Stimulated activated naive B cell treated with anti-CD40 and anti-IgM and Interleukin-4, amounts not matched to agents 10 μg/mL and 1 μg/mL and 100 μg/mL, for 72 hours (primary cell): ENCODE measurements around the gene CCDC85C.
A peak's percentile ranks its signal among the peaks of the same experiment; 100 is the strongest.

Experiments
- ATAC-seq, 2 donors: fragments of 150-1000 bp; cut with Tn5 transposase; replicated peaks; 2 replicates each; pipeline ENCODE4 v1.10.0; 2021; ENCODE audit warnings: moderate library complexity in 1 of 2
- DNase-seq: peaks from one replicate; pipeline ENCODE4 v3.0.0; 2021
- H3K27ac Mint-ChIP-seq: one replicate; pipeline ENCODE4 v1.8.0; 2022; ENCODE audit warnings: mild to moderate bottlenecking, mixed read lengths
- H3K27me3 Mint-ChIP-seq, 2 donors: one replicate each; pipeline ENCODE4 v1.8.0; 2022; ENCODE audit warnings: mixed read lengths in 2 of 2
- H3K36me3 Mint-ChIP-seq, 2 donors: one replicate each; pipeline ENCODE4 v1.8.0; 2022; ENCODE audit warnings: mixed read lengths in 2 of 2, mild to moderate bottlenecking in 1 of 2
- H3K4me1 Mint-ChIP-seq, 2 donors: one replicate each; pipeline ENCODE4 v1.8.0; 2022; ENCODE audit warnings: mixed read lengths in 2 of 2, mild to moderate bottlenecking in 1 of 2
- H3K4me3 Mint-ChIP-seq, 2 donors: one replicate each; pipeline ENCODE4 v1.8.0; 2022; ENCODE audit warnings: mild to moderate bottlenecking in 2 of 2, mixed read lengths in 2 of 2, moderate library complexity in 1 of 2
- H3K9me3 Mint-ChIP-seq, 2 donors: one replicate each; pipeline ENCODE4 v1.8.0; 2022; ENCODE audit warnings: mixed read lengths in 2 of 2, mild to moderate bottlenecking in 1 of 2

Gene CCDC85C

DNA sequence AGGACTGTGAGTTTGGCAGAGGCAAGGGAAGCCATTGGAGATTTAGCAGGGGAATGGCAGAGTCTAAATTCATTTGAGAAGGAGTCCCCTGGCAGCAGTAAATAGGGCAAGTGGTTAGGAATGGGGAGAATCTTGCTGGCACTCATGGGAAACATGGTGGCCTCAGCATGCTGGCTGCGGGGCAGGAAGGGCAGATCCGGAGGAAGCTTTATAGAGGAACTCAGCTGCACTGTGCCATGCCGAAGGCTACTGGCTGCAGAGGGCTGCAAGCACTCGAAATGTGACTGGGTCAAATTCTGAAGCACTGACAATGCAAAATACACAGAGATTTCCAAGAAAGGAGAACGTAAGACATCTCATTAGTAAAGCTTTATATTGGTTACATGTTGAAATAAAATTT lies 98.9 kb downstream of the CCDC85C start:
- H3K27ac Mint-ChIP-seq, result no peak overlapping the region
- H3K9me3 Mint-ChIP-seq, result no peaks in the 10 kb centered on the region
- DNase-seq (no peak), ATAC-seq (no peak)
- H3K36me3 Mint-ChIP-seq, result peaks cover 56 to 60% of the 10 kb centered on the region in 2 donors
- H3K4me3 Mint-ChIP-seq, result no peak overlapping the region
- H3K27me3 Mint-ChIP-seq, result no peaks in the 10 kb centered on the region
- H3K4me1 Mint-ChIP-seq, result peaks cover 0 to 7% of the 10 kb centered on the region in 2 donors

DNA sequence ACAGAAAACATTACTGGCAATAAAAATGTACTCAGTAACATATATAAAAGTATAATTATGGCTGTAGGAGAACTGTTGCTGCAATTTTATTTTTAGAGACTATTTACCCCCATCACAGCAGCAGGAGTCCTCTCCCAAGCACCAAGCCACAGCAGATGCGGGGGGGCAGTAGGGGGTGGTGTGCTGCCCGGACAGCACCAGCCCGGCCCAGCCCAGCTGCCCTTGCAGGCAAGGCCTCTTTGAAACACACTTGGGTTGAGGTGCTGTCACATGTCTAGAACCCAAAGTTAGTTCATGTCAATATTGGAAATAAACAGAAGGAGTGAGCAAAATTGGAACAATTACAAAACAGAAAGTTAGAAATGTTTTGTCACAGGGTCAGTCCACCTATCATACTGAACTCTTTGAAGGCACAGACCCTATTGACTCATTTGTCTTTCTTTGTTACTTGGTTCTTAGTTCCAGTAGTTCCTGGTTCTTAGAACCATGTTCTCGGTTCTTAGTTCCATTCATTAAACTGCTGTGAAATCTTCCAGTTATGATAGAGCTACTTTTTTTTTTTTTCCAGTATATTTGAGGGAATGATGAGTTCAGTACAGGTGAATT lies 100.1 kb downstream of the CCDC85C start:
- peaks cover 49 to 58% of the 10 kb centered on the region in 2 donors for H3K36me3 Mint-ChIP-seq
- H3K4me3 Mint-ChIP-seq, result no peak overlapping the region
- H3K27ac Mint-ChIP-seq, result no peak overlapping the region
- no peak for DNase-seq
- H3K4me1 Mint-ChIP-seq, result peaks cover 0 to 7% of the 10 kb centered on the region in 2 donors
- no peak for ATAC-seq
- no peaks in the 10 kb centered on the region for H3K27me3 Mint-ChIP-seq
- H3K9me3 Mint-ChIP-seq, result no peaks in the 10 kb centered on the region

DNA sequence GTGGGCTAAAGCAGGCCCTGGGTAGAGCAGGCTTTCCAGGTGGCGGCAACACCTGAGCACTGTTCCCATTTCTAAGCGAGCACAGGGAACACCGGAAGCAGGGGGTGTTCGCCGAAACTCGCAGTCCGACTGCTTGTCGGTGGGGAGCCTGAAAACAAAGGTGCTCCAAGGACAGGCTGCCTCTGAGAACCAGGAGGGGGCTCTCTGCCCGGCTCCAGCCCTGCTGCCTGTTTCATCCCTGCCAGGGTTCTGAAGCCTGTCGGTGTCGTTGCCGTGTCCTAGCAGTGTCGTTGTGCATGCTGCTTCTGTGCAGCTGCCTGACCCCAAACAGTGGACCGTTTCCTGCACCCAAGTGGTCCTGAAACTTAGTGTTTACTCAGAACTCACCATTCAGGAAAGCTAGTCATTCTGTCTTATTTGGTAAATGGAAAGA lies 101.0 kb downstream of the CCDC85C start:
- peak overlapping the region; percentile 47 for H3K27ac Mint-ChIP-seq
- ATAC-seq (peak; percentile 67), DNase-seq (no peak)
- peaks cover 48 to 53% of the 10 kb centered on the region in 2 donors for H3K36me3 Mint-ChIP-seq
- no peaks in the 10 kb centered on the region for H3K27me3 Mint-ChIP-seq
- H3K4me1 Mint-ChIP-seq, result peaks cover 0 to 7% of the 10 kb centered on the region in 2 donors
- H3K9me3 Mint-ChIP-seq, result no peaks in the 10 kb centered on the region
- no peak overlapping the region for H3K4me3 Mint-ChIP-seq

DNA sequence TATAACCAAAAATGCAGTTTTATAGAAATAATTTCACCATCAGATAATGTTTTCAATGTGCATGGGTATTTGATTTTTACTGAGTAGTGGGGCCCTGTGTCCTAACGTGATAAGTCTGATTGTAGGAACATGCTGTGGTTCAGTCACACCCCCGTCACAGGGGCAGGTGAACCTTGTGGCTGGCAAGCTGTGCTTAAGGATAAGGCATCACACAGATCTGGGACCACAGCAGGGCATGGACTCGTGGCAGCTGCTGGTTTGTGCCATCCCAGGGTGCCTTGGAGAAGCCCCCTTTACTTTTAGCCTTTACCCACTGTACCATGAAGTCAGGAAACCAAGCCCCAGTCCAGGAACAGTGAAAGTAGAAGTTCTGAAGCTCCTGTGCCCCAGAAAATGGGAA lies 106.1 kb downstream of the CCDC85C start:
- DNase-seq (no peak), ATAC-seq (no peak)
- H3K36me3 Mint-ChIP-seq, result peaks cover 33 to 47% of the 10 kb centered on the region in 2 donors
- H3K27ac Mint-ChIP-seq, result no peak overlapping the region
- peaks cover 3 to 5% of the 10 kb centered on the region in 2 donors for H3K4me1 Mint-ChIP-seq
- H3K9me3 Mint-ChIP-seq, result no peaks in the 10 kb centered on the region
- H3K4me3 Mint-ChIP-seq, result no peak overlapping the region
- no peaks in the 10 kb centered on the region for H3K27me3 Mint-ChIP-seq

DNA sequence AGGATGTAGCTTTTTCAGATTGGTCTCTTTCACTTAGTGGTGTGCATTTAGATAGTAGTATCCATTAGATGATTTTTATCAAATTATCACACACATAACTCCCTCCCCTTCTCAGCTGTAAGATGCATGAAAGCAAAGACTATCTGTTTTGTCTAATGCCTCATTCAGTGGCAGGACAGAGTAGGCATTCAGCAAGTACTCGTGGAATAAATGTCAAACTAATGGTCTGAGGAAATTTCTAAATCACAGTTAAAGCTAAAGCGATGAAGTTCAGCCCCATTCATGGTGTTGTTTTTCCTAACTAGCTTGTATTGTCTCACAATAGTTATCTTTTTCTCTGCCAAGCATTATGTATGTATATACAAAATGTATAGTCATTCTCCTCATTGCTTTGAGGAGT lies 106.7 kb downstream of the CCDC85C start:
- Mint-ChIP-seq H3K9me3 (no peaks in the 10 kb centered on the region), H3K36me3 (peaks cover 32 to 46% of the 10 kb centered on the region in 2 donors), H3K27me3 (no peaks in the 10 kb centered on the region), H3K4me3 (no peak overlapping the region), H3K27ac (no peak overlapping the region), H3K4me1 (peaks cover 0 to 6% of the 10 kb centered on the region in 2 donors)
- no peak for DNase-seq
- ATAC-seq, result no peak

DNA sequence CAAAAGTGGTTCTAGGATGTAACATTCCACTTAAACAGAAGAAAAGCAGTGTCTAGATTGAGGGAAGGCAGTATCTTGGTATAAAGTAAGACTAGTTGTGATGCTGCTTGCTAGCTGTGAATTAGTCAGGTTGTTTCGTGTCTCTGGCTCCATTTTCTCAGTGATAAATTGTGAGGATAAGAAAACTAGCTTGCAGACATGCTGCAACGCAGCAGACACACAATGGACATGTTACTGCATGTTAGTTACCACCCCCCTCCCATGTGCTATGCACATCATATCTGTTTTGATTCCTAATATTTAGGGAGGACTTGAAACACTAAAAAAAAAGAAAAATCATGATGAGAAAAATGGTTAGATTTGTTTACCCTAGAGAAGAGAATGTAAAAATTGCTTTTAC lies 119.9 kb downstream of the CCDC85C start:
- DNase-seq, result no peak
- peaks cover 0 to 3% of the 10 kb centered on the region in 2 donors for H3K36me3 Mint-ChIP-seq
- no peak for ATAC-seq
- H3K27ac Mint-ChIP-seq, result no peak overlapping the region
- H3K4me3 Mint-ChIP-seq, result no peak overlapping the region
- no peaks in the 10 kb centered on the region for H3K27me3 Mint-ChIP-seq
- H3K9me3 Mint-ChIP-seq, result no peaks in the 10 kb centered on the region
- peaks cover 21 to 47% of the 10 kb centered on the region in 2 donors for H3K4me1 Mint-ChIP-seq

DNA sequence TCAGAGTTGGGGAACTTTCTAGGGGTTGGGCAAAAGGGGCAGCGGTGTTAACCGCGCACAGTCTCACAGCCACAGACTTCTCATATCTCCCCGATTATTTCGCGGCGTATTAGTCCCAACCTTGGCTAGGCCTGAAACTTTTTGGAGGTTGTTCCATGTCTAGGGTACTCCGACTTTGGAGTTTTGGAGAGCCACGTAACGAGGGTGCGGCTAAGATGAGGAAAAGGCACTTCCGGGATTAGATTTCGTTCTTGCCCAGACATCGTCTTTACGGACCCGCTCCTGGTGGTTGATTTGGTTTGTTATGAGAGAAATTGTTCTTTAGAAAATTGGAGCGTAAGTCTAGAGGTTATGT lies 122.3 kb downstream of the CCDC85C start:
- no peaks in the 10 kb centered on the region for H3K27me3 Mint-ChIP-seq
- H3K9me3 Mint-ChIP-seq, result no peaks in the 10 kb centered on the region
- H3K4me3 Mint-ChIP-seq, result peak overlapping the region; percentile 90 to 98
- H3K36me3 Mint-ChIP-seq, result peaks cover 0 to 7% of the 10 kb centered on the region in 2 donors
- H3K4me1 Mint-ChIP-seq, result peaks cover 31 to 52% of the 10 kb centered on the region in 2 donors
- no peak for DNase-seq
- H3K27ac Mint-ChIP-seq, result peak overlapping the region; percentile 100
- ATAC-seq, result no peak

DNA sequence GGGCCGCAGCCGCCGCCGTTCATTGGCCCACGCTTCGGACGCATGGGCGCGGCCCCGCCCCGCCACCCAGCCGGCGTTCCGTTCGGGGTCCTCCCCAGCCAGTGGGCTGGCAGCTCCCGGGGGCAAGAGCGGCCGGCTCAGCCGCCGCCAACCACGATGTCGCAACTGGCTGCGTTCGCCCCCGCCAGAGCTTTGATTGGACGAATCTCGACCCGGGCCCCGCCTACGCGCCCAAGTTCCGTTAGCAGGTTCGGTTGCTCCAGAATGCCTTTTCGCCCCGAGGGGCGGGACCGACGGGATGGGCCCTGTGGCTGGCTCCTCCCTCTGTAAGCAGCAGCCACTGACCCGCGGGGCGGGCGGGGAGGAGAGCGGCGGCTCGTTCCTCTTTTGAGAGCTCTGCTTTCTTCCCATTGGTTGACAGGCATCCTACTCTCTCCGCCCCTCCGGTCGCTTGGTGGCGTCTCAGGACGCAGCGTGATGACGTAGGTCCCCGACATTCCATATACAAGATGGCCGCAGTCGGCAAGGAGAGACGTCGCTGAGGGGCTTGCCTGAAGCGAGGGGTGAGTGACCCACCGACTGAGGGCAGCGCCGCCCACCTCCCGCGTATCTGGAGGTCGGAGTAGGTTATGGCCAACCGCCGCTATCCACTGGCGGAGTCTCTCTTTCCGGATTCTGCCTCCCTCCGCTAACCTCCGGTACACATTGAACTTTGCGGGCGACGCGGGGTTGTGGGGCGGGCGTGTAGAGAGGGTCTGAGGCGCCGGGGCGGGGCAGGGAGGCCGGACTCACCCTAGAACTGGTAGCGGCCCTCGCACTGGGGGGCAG lies 122.9 kb downstream of the CCDC85C start, which contains the start of gene CCNK:
Gene CCNK, plus strand, starts transcription at position 493 of the 828 bp plus-strand sequence. CDS start 11,269 bp downstream, outside the sequence.
- Mint-ChIP-seq H3K4me1 (peaks cover 25 to 48% of the 10 kb centered on the region in 2 donors), H3K36me3 (peaks cover 0 to 7% of the 10 kb centered on the region in 2 donors), H3K27me3 (no peaks in the 10 kb centered on the region), H3K27ac (peak within 1 kb of the TSS; percentile 100), H3K4me3 (peak within 1 kb of the TSS; percentile 90 to 98), H3K9me3 (no peaks in the 10 kb centered on the region)
- DNase-seq (peak; percentile 100), ATAC-seq (peak; percentile 89 to 92)

DNA sequence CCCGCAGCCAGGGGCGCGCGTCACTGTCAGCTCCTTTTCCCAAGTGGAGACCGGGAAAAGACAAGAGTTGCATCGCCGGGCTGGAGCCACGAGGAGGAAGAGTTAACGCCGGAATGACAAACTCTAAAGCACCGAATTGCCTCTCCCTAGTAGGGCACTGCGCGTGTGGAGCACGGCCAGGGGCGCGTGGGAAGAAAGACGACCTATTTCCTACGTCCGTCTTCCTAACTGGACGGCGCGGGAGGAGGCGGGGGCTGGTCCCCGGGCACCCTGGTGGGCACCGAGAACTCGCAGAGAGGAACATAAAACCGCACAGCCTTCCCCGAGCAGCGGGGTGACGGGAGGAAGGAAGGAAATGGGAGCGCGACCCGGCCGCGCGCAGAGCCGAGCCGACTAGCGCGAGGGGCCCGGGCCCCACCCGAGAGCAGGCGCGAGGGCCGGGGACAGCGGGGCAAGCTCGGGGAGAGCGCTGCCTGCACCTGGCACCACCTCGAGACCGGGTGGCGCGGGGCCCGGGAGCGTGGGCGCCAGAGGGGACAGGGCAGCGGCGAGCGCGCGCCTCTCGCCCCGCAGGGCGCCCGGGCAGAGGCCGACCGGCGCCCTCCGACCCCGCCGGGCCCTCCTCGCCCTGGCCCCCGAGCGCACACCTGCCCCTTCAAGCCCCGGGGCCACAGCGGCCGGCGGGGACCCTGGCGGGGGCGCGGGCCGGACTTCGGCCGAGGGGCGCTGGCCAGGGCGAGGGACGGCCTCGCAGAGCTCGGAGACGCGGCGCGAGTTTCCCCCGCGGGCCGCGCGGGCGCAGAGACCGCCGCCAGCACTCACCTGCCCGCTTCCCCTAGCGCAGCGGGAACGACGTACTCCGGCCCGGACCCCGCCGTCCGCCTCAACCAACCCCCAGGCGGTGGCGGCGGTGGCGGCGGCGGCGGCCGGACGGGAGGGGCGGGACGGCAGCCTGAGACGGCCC lies 123.8 kb downstream of the CCDC85C start, which contains the start of gene SETD3:
Gene SETD3, minus strand, starts transcription at position 954 of the 964 bp plus-strand sequence. CDS start 15,054 bp downstream, outside the sequence.
- ATAC-seq (peak in 1 of 2 donors; percentile 4), DNase-seq (peak; percentile 51)
- peaks cover 28 to 53% of the 10 kb centered on the region in 2 donors for H3K4me1 Mint-ChIP-seq
- H3K27me3 Mint-ChIP-seq, result no peaks in the 10 kb centered on the region
- H3K27ac Mint-ChIP-seq, result peak within 1 kb of the TSS; percentile 100
- peaks cover 0 to 7% of the 10 kb centered on the region in 2 donors for H3K36me3 Mint-ChIP-seq
- H3K4me3 Mint-ChIP-seq, result peak within 1 kb of the TSS; percentile 98 to 100
- no peaks in the 10 kb centered on the region for H3K9me3 Mint-ChIP-seq

DNA sequence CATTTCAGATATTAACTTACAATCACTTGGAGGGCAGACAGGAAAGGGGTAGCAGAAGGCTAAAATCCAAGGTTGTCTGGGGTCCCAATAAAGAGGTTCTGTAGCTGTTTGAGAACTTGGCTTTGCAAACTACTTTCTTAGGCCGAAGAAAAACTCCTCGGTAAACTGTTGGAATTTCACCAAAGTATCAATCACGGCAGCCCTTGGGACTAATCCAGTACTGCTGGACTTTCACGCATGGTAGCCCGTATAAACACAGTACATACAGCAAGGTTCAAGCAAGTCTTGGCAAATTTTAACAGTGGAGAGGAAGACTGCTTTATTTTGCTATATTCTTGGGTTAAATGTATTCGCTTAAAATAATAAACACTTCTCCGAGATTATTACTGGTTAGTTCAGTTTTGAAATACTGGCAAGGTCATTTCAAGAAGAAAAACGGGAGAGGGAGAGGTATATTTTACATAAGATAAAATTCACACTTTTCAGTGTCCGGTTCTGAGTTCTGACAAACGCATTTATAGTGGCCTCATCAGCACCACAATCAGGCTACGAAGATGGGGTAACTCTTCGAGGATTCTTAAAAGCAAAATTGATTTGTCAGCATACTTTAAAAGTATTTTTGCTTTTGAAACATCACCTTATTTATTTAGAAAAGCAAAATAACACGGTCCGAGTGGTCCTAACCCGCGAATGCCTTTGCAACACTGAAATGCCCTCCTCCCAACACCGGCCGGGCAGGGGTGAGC lies 124.7 kb downstream of the CCDC85C start:
- DNase-seq (no peak), ATAC-seq (no peak)
- Mint-ChIP-seq H3K36me3 (peaks cover 0 to 7% of the 10 kb centered on the region in 2 donors), H3K27ac (peak overlapping the region; percentile 97), H3K9me3 (no peaks in the 10 kb centered on the region), H3K27me3 (no peaks in the 10 kb centered on the region), H3K4me1 (peaks cover 28 to 53% of the 10 kb centered on the region in 2 donors), H3K4me3 (peak overlapping the region; percentile 92 to 100)

DNA sequence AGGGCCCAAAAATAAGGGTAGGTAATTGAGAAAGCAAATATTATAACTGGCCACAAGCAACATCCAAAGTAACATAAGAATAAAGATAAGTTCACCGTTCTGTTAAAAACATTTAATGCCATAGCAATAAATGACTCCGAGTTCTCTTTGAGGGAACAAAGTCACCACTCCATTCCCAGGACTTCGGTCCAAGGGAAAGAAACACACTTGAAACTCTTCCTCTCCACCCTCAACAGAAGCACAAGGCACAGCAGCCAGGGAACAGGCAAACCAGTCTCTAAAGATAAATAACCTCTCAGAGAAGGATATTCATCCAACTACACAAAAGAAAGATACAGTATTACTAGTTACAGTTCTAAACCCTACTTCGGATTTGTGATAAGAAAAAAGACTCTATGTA lies 125.9 kb downstream of the CCDC85C start:
- Mint-ChIP-seq H3K4me1 (peaks cover 24 to 46% of the 10 kb centered on the region in 2 donors), H3K4me3 (no peak overlapping the region), H3K27ac (no peak overlapping the region), H3K9me3 (no peaks in the 10 kb centered on the region), H3K27me3 (no peaks in the 10 kb centered on the region), H3K36me3 (peaks cover 0 to 7% of the 10 kb centered on the region in 2 donors)
- no peak for DNase-seq
- no peak for ATAC-seq

DNA sequence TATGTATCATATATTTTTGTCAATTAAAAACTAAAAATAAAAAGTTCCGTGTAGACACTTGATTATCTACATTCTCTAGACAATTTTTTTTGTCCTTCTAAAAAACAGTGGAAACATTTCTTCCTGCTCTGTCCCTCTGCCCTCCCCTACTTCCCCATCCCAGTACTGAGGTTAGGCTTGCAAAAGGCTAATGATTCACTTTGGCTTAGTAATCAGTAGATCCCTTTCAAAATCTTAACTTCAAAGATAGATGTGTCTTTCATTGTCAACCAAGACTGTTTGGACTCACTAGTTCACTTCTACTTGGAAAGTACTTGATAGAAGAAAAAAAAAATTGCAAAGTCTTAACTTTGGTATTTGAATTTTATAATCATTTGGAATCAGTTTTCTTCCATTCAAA lies 127.1 kb downstream of the CCDC85C start:
- Mint-ChIP-seq H3K27me3 (no peaks in the 10 kb centered on the region), H3K27ac (no peak overlapping the region)

DNA sequence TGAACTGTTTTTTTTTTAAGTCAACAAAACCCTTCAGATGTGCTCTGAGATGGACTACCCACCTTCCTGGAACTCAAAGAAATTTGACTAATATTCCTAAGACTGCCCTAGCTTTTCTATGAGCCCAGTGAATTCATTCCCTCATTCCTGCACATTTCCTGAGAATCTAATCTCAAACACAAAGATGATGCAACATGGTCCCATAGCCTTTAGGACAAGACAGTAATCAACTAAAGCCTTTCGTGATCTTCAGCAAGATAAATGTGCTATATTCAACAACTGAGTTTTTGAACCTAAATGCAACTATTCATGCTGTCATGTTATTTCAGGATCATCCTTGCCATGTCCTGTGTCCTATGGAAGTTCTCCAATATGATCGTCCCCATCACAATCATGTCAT lies 128.3 kb downstream of the CCDC85C start:
- H3K4me3 Mint-ChIP-seq, result no peak overlapping the region
- H3K27me3 Mint-ChIP-seq, result no peaks in the 10 kb centered on the region
- peaks cover 27 to 38% of the 10 kb centered on the region in 2 donors for H3K4me1 Mint-ChIP-seq
- no peaks in the 10 kb centered on the region for H3K9me3 Mint-ChIP-seq
- H3K36me3 Mint-ChIP-seq, result peaks cover 0 to 7% of the 10 kb centered on the region in 2 donors
- DNase-seq (no peak), ATAC-seq (no peak)
- no peak overlapping the region for H3K27ac Mint-ChIP-seq

More for the DNA sequence above, 127.1 kb downstream of the CCDC85C start:
- H3K36me3 Mint-ChIP-seq, result peaks cover 0 to 7% of the 10 kb centered on the region in 2 donors
- DNase-seq (no peak), ATAC-seq (no peak)
- H3K9me3 Mint-ChIP-seq, result no peaks in the 10 kb centered on the region
- H3K4me3 Mint-ChIP-seq, result no peak overlapping the region
- H3K4me1 Mint-ChIP-seq, result peaks cover 24 to 35% of the 10 kb centered on the region in 2 donors
